B cell (primary cell): ENCODE results near the gene RAI2. TPM values are rescaled to one million over a fixed set of nuclear protein-coding genes. Genes with fewer than 3 reads are reported as not detected.

Source experiments
- ATAC-seq: fragments of 200-7000 bp; cut with Tn5 transposase; one replicate; pipeline ENCODE4 v1.10.0; 2021; ENCODE audit warnings: low read depth, mild to moderate bottlenecking, moderate number of reproducible peaks, moderate library complexity
- CTCF ChIA-PET: fragments of 350-600 bp; sonication (Branson Sonifier 250); formaldehyde crosslinking; loops from one replicate; lab custom pipeline; 2021; ENCODE audit warnings: antibody characterized with exemption, inconsistent platforms; lab: Charles Lee
- POLR2A ChIA-PET: fragments of 350-600 bp; sonication (Branson Sonifier 250); formaldehyde crosslinking; loops from one replicate; lab custom pipeline; 2021; ENCODE audit warnings: antibody characterized with exemption; lab: Charles Lee
- DNase-seq: peaks from one replicate; pipeline ENCODE4 v3.0.0; 2013
- H2AFZ ChIP-seq: 2 replicates; pipeline ENCODE4 v1.6.1; 2012; ENCODE audit warnings: mild to moderate bottlenecking, low read depth, low read length; ENCODE audit not compliant: insufficient read depth, poor library complexity, severe bottlenecking
- H3K27ac ChIP-seq, 2 donors: 1 replicate in 1 of 2; 2 replicates in 1 of 2; pipeline ENCODE4 v1.5.1; 2012 to 2013; ENCODE audit warnings: low read length in 2 of 2, mild to moderate bottlenecking in 2 of 2, moderate library complexity in 1 of 2
- H3K27me3 ChIP-seq, 4 experiments: fragments of 200-600 bp in 1 of 4; sonication (generic) in 1 of 4; replicated peaks in 1 of 4; 1 replicate in 2 of 4; 2 replicates in 2 of 4; pipeline versions ENCODE4 v1.6.1 to v1.7.0; 2013 to 2016; ENCODE audit warnings: low read length in 3 of 4, mild to moderate bottlenecking in 2 of 4, mixed read lengths in 1 of 4, moderate library complexity in 1 of 4; ENCODE audit not compliant: insufficient read depth in 4 of 4, control insufficient read depth in 3 of 4; ENCODE audit errors: control extremely low read depth in 1 of 4
- H3K36me3 ChIP-seq, 2 experiments: replicated peaks in 1 of 2; 1 replicate in 1 of 2; 2 replicates in 1 of 2; pipeline versions ENCODE4 v1.6.1 to v1.7.1; 2013; ENCODE audit warnings: low read length in 1 of 2; ENCODE audit not compliant: insufficient read depth in 2 of 2, control insufficient read depth in 1 of 2; ENCODE audit errors: control extremely low read depth in 1 of 2, extremely low read depth in 1 of 2
- H3K4me1 ChIP-seq, 2 donors: fragments of 200-600 bp in 1 of 2; sonication (generic) in 1 of 2; 1 replicate in 1 of 2; 2 replicates in 1 of 2; pipeline versions ENCODE4 v1.5.1 to v1.6.1; 2013 to 2017; ENCODE audit warnings: low read length in 2 of 2; ENCODE audit not compliant: control insufficient read depth in 2 of 2, insufficient read depth in 2 of 2
- H3K4me2 ChIP-seq: replicated peaks from 2 replicates; pipeline ENCODE3; 2012; ENCODE audit warnings: mild to moderate bottlenecking, low read depth, low read length; ENCODE audit not compliant: poor library complexity, severe bottlenecking
- H3K4me3 ChIP-seq, 5 experiments: fragments of 200-600 bp in 1 of 5; sonication (generic) in 1 of 5; 1 replicate in 3 of 5; 2 replicates in 2 of 5; pipeline versions ENCODE4 v1.5.1 to v1.7.0; 2011 to 2016; ENCODE audit warnings: low read length in 4 of 5, mild to moderate bottlenecking in 4 of 5, low read depth in 2 of 5, control low read depth in 1 of 5, moderate library complexity in 1 of 5; ENCODE audit not compliant: insufficient read depth in 1 of 5; ENCODE audit errors: control extremely low read depth in 1 of 5, extremely low read depth in 1 of 5
- H3K79me2 ChIP-seq: fragments of 200-600 bp; sonication (generic); one replicate; pipeline ENCODE4 v1.6.0; 2016; ENCODE audit warnings: low read length; ENCODE audit not compliant: control insufficient read depth, insufficient read depth
- H3K9ac ChIP-seq: fragments of 200-600 bp; sonication (generic); 2 replicates; pipeline ENCODE4 v1.6.1; 2017; ENCODE audit warnings: mild to moderate bottlenecking, low read length, moderate library complexity
- H3K9me3 ChIP-seq, 3 donors: one replicate each; pipeline versions ENCODE4 v1.6.1 to v1.7.1; 2013; ENCODE audit warnings: low read length in 2 of 3; ENCODE audit not compliant: control insufficient read depth in 2 of 3, insufficient read depth in 1 of 3; ENCODE audit errors: control extremely low read depth in 1 of 3
- H4K20me1 ChIP-seq: 2 replicates; pipeline ENCODE4 v1.6.0; 2012; ENCODE audit warnings: mild to moderate bottlenecking, low read length; ENCODE audit not compliant: insufficient read depth, control insufficient read depth, poor library complexity, severe bottlenecking
- H3K27ac Mint-ChIP-seq: one replicate; pipeline ENCODE4 v1.8.0; 2021; ENCODE audit warnings: mixed read lengths
- H3K27me3 Mint-ChIP-seq: one replicate; pipeline ENCODE4 v1.8.0; 2021; ENCODE audit warnings: mixed read lengths
- H3K4me1 Mint-ChIP-seq: one replicate; pipeline ENCODE4 v1.8.0; 2021; ENCODE audit warnings: mixed read lengths
- H3K4me3 Mint-ChIP-seq: one replicate; pipeline ENCODE4 v1.8.0; 2021; ENCODE audit warnings: mixed read lengths
- H3K9me3 Mint-ChIP-seq: one replicate; pipeline ENCODE4 v1.8.0; 2022; ENCODE audit warnings: mixed read lengths; ENCODE audit not compliant: insufficient read depth
- EZH2 ChIP-seq: IDR thresholded peaks from 2 replicates; pipeline ENCODE4 v1.6.1; 2012; ENCODE audit warnings: borderline replicate concordance, low read depth, mild to moderate bottlenecking, moderate library complexity, low read length; ENCODE audit not compliant: insufficient read depth, poor library complexity, severe bottlenecking
- WGBS: methylation state at CpG from one replicate; pipeline ENCODE4 v1.1.5; 2013; ENCODE audit warnings: missing lambda C conversion rate; ENCODE audit not compliant: insufficient coverage; 5-methylcytosine and 5-hydroxymethylcytosine counted together
- intact Hi-C: fragments of 100-400 bp; cut with micrococcal nuclease; formaldehyde crosslinking; loops from one replicate; pipeline ENCODE4 v1.10.0; 2022
- polyA plus RNA-seq: library from polyadenylated mRNA; depleted of rRNA; stranded (reverse); fragments of >200 nt; gene quantifications from 2 replicates; pipeline ENCODE4 v1.2.3, GENCODE V29; 2012
- total RNA-seq, 2 donors: library from RNA; stranded (reverse); fragments of 120-200 nt in 1 of 2; gene quantifications; 1 replicate in 1 of 2; 2 replicates in 1 of 2; pipeline versions ENCODE4 v1.2.3 to v1.2.4, GENCODE V29; 2013 to 2022
- TF ChIP-seq, protein P1 (sequence below): fragments of 200-600 bp; IDR thresholded peaks from one replicate; pipeline ENCODE4 v1.8.0; 2022; ENCODE audit warnings: antibody characterized with exemption, mild to moderate bottlenecking

The RAI2 gene
- total and polyA plus RNA-seq, 2 donors (not counting 1 experiment from before 2014, with no cell fraction given) = not detected

DNA sequence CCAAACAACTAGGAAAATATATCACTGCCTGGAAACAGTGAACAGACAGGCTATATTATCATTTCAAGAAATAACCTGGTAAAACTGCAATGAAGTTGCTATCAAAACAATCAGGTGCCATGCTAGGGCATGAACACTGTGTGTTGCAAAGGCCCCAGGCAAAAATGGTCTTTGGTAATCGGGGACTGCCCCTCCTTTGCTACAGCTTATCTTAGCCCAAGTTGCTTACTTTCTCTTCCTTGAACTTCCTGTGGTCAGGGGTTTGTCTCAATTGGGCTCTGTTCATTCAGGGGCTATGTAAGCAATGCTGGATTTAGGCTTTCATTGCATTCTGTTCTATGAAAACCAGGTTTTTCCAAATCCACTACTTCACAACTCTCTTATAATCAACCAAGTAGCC lies 93.4 kb downstream of the RAI2 start:
- Histone ChIP-seq H3K4me2 (no peak overlapping the region), H3K4me1 (no peaks in the 10 kb centered on the region), H3K27ac (no peak overlapping the region), H3K27me3 (no peaks in the 10 kb centered on the region), H3K4me3 (no peak overlapping the region), H3K9me3 (no peaks in the 10 kb centered on the region), H4K20me1 (no peaks in the 10 kb centered on the region), H2AFZ (no peak overlapping the region), H3K36me3 (no peaks in the 10 kb centered on the region), H3K79me2 (no peaks in the 10 kb centered on the region), H3K9ac (no peak overlapping the region)
- DNase-seq = no peak
- no peak for ATAC-seq
- H3K4me1 Mint-ChIP-seq = no peaks in the 10 kb centered on the region
- intact Hi-C loops = no loop called here
- H3K4me3 Mint-ChIP-seq = no peak overlapping the region
- no peak overlapping the region for H3K27ac Mint-ChIP-seq
- ChIA-PET POLR2A (no interaction called here), CTCF (no interaction called here)
- TF ChIP-seq, protein P1, sequence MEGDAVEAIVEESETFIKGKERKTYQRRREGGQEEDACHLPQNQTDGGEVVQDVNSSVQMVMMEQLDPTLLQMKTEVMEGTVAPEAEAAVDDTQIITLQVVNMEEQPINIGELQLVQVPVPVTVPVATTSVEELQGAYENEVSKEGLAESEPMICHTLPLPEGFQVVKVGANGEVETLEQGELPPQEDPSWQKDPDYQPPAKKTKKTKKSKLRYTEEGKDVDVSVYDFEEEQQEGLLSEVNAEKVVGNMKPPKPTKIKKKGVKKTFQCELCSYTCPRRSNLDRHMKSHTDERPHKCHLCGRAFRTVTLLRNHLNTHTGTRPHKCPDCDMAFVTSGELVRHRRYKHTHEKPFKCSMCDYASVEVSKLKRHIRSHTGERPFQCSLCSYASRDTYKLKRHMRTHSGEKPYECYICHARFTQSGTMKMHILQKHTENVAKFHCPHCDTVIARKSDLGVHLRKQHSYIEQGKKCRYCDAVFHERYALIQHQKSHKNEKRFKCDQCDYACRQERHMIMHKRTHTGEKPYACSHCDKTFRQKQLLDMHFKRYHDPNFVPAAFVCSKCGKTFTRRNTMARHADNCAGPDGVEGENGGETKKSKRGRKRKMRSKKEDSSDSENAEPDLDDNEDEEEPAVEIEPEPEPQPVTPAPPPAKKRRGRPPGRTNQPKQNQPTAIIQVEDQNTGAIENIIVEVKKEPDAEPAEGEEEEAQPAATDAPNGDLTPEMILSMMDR = no peak
- no peak for TF ChIP-seq EZH2
- H3K27me3 Mint-ChIP-seq = no peaks in the 10 kb centered on the region
- WGBS = no CpG with 5 or more reads among the region's 1 CpG
- no peaks in the 10 kb centered on the region for H3K9me3 Mint-ChIP-seq

DNA sequence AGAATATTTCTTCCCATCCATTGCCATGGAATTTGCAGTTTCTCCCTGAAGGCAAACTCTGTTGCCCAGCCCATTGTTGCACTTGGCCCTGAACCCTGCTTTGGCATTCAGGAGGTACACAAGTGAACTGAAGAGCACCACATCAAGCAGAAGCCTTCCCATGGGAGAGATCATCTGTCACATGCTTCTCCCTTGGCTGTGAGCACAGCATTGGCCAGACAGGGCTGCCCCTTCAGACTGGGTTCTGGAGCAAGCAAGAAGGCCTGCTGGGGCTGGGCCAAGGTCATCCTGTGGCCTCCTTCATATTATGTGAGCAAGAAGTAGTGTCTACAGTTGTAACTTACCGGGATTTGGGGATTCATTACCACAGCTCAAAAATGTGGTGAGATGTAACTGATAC lies 101.1 kb downstream of the RAI2 start:
- Histone ChIP-seq H3K4me1 (no peaks in the 10 kb centered on the region), H3K9me3 (no peaks in the 10 kb centered on the region), H3K27ac (no peak overlapping the region), H3K79me2 (no peaks in the 10 kb centered on the region), H3K4me2 (no peak overlapping the region), H3K9ac (no peak overlapping the region), H3K27me3 (no peaks in the 10 kb centered on the region), H3K4me3 (no peak overlapping the region), H4K20me1 (no peaks in the 10 kb centered on the region), H3K36me3 (no peaks in the 10 kb centered on the region), H2AFZ (no peak overlapping the region)
- Mint-ChIP-seq H3K4me3 (no peak overlapping the region), H3K4me1 (no peaks in the 10 kb centered on the region), H3K27me3 (no peaks in the 10 kb centered on the region), H3K27ac (no peak overlapping the region), H3K9me3 (no peaks in the 10 kb centered on the region)
- DNase-seq (no peak), ATAC-seq (no peak)
- CTCF ChIA-PET = no interaction called here
- no CpG with 5 or more reads among the region's 1 CpG for WGBS
- TF ChIP-seq, protein P1 = no peak
- TF ChIP-seq EZH2 = no peak
- POLR2A ChIA-PET = no interaction called here
- intact Hi-C loops = no loop called here
